RWPE1 (cell line): ENCODE measurements around the gene HBG1.

Source experiments
- CTCF ChIA-PET: fragments of 350-600 bp; sonication (Branson Sonifier 250); formaldehyde crosslinking; extraction: SDS; loops from one replicate; lab custom pipeline; 2021; lab: Yijun Ruan, JAX
- POLR2A ChIA-PET: fragments of 400-600 bp; formaldehyde crosslinking; extraction: SDS; loops from one replicate; lab custom pipeline; 2020; ENCODE audit warnings: antibody characterized with exemption; ENCODE audit not compliant: low non-redundant PET; lab: Yijun Ruan, JAX
- DNase-seq: peaks from one replicate; pipeline ENCODE4 v3.0.0; 2012; ENCODE audit warnings: low spot score
- H3K27ac ChIP-seq: fragments of 450-650 bp; 2 replicates; pipeline ENCODE4 v1.5.1; 2017
- CTCF ChIP-seq: fragments of 450-650 bp; conservative IDR thresholded peaks from 2 replicates; pipeline ENCODE4 v1.5.1; 2017; ENCODE audit warnings: low read depth, mild to moderate bottlenecking

HBG1 gene

GRCh38 chr11:5246772-5247471, 2.7 kb downstream of the HBG1 start:
- ChIA-PET POLR2A (no interaction called here), CTCF (no interaction called here)
- DNase-seq, result no peak
- TF ChIP-seq CTCF, result no peak
- H3K27ac ChIP-seq, result no peak overlapping the region

- no peak for TF ChIP-seq CTCF
- no peak overlapping the region for H3K27ac ChIP-seq
- DNase-seq, result no peak
- ChIA-PET CTCF (no interaction called here), POLR2A (no interaction called here)
Measured at GRCh38 chr11:5245155-5245554, 4.5 kb downstream of the HBG1 start.

- no peak for TF ChIP-seq CTCF
- CTCF ChIA-PET, result no interaction called here
- POLR2A ChIA-PET, result no interaction called here
- H3K27ac ChIP-seq, result no peak overlapping the region
- DNase-seq, result no peak
Measured at GRCh38 chr11:5243816-5244180, 5.9 kb downstream of the HBG1 start.

GRCh38 chr11:5242933-5243815, 6.5 kb downstream of the HBG1 start:
- CTCF ChIA-PET, result no interaction called here
- DNase-seq, result no peak
- TF ChIP-seq CTCF, result no peak
- H3K27ac ChIP-seq, result no peak overlapping the region
- POLR2A ChIA-PET, result no interaction called here

- no peak for TF ChIP-seq CTCF
- DNase-seq, result no peak
- POLR2A ChIA-PET, result no interaction called here
- no peak overlapping the region for H3K27ac ChIP-seq
- CTCF ChIA-PET, result no interaction called here
Measured at GRCh38 chr11:5242208-5242607, 7.4 kb downstream of the HBG1 start.

- no peak for TF ChIP-seq CTCF
- ChIA-PET CTCF (no interaction called here), POLR2A (no interaction called here)
- no peak for DNase-seq
- H3K27ac ChIP-seq, result no peak overlapping the region
Measured at GRCh38 chr11:5241458-5241857, 8.2 kb downstream of the HBG1 start.
